HCT116 (cell line): ENCODE data around the gene TNIK.

Source experiments
- CEBPB ChIP-seq: IDR thresholded peaks from 2 replicates; pipeline ENCODE4 v1.6.1; 2012; ENCODE audit warnings: low read depth
- EZH2 ChIP-seq: fragments of 200-600 bp; sonication (generic); IDR thresholded peaks from 2 replicates; pipeline ENCODE4 v1.6.1; 2017; ENCODE audit warnings: antibody characterized with exemption, mixed run types
- POLR2A ChIP-seq: IDR thresholded peaks from 2 replicates; pipeline ENCODE4 v1.7.0; 2011; ENCODE audit warnings: borderline replicate concordance; ENCODE audit not compliant: insufficient read depth, insufficient read length; ENCODE audit errors: extremely low read depth
- RAD21 ChIP-seq: IDR thresholded peaks from 2 replicates; pipeline ENCODE4 v1.6.1; 2012; ENCODE audit warnings: low read depth, mild to moderate bottlenecking
- REST ChIP-seq: IDR thresholded peaks from 2 replicates; pipeline ENCODE4 v1.6.1; 2012; ENCODE audit warnings: low read depth
- YY1 ChIP-seq: IDR thresholded peaks from 2 replicates; pipeline ENCODE4 v1.6.1; 2011; ENCODE audit warnings: low read length, low read depth, moderate library complexity, mild to moderate bottlenecking; ENCODE audit not compliant: insufficient replicate concordance; ENCODE audit errors: extremely low read depth
- ZFX ChIP-seq: fragments of 450-650 bp; IDR thresholded peaks from 2 replicates; pipeline ENCODE4 v1.6.1; 2017
- ZNF274 ChIP-seq: fragments of 200-500 bp; sonication (Bioruptor generic); IDR thresholded peaks from 2 replicates; pipeline ENCODE4 v1.6.1; 2014; ENCODE audit warnings: mild to moderate bottlenecking, low read depth, low read length, inconsistent platforms
- TF ChIP-seq, protein P1 (sequence below), 3 experiments: fragments of 200-600 bp in 1 of 3; sonication (generic) in 1 of 3; IDR thresholded peaks in 2 of 3; conservative IDR thresholded peaks in 1 of 3; 2 replicates each; pipeline ENCODE4 v1.5.1; 2012 to 2017; ENCODE audit warnings: low read depth in 2 of 3, low read length in 2 of 3, antibody characterized with exemption in 1 of 3, borderline replicate concordance in 1 of 3, control low read depth in 1 of 3, mild to moderate bottlenecking in 1 of 3, mixed read lengths in 1 of 3, mixed run types in 1 of 3, moderate library complexity in 1 of 3; ENCODE audit not compliant: insufficient read depth in 1 of 3

DNA sequence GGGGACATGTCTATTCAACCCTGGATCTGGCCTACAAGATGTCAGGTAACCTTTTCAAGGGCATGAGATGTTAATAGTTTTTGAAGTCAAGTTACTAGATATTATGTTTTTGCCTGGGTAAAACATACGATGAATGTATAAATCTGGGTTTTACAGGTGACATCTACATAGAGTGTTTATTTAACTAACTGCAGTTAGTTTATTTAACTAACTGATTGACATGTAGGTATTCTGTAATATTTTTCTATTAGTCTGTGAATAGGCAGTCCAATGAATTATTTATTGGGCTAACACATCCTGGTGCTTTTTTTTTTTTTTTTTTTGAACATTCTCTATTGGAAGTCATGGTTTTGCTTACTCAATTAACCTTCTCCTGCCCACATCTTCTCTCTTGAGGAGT lies 38.7 kb upstream of the TNIK start:
- TF ChIP-seq ZNF274, result no peak
- no peak for TF ChIP-seq POLR2A
- no peak for TF ChIP-seq CEBPB
- no peak for TF ChIP-seq YY1
- no peak for TF ChIP-seq REST
- TF ChIP-seq ZFX, result no peak
- no peak for TF ChIP-seq EZH2
- no peak for TF ChIP-seq RAD21
- TF ChIP-seq, protein P1, sequence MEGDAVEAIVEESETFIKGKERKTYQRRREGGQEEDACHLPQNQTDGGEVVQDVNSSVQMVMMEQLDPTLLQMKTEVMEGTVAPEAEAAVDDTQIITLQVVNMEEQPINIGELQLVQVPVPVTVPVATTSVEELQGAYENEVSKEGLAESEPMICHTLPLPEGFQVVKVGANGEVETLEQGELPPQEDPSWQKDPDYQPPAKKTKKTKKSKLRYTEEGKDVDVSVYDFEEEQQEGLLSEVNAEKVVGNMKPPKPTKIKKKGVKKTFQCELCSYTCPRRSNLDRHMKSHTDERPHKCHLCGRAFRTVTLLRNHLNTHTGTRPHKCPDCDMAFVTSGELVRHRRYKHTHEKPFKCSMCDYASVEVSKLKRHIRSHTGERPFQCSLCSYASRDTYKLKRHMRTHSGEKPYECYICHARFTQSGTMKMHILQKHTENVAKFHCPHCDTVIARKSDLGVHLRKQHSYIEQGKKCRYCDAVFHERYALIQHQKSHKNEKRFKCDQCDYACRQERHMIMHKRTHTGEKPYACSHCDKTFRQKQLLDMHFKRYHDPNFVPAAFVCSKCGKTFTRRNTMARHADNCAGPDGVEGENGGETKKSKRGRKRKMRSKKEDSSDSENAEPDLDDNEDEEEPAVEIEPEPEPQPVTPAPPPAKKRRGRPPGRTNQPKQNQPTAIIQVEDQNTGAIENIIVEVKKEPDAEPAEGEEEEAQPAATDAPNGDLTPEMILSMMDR (IDR thresholded peaks at IDR 0.05 in 2 of 3, conservative IDR thresholded peaks at IDR 0.05 in 1 of 3; ENCODE audit: borderline replicate concordance in 1 of 3, insufficient read depth in 1 of 3, low read depth in 2 of 3, low read length in 2 of 3), result no peak
